Natural killer cell (primary cell): ENCODE data around the gene TAMM41. TPM values are rescaled to one million over a fixed set of nuclear protein-coding genes. Genes with fewer than 3 reads are reported as not detected.

Source experiments
- ATAC-seq, 3 donors: fragments of 150-1000 bp in 2 of 3; fragments of 200-7000 bp in 1 of 3; cut with Tn5 transposase; 1 replicate in 1 of 3; 2 replicates in 2 of 3; pipeline ENCODE4 v1.10.0; 2021; ENCODE audit warnings: mild to moderate bottlenecking in 2 of 3, moderate library complexity in 2 of 3
- DNase-seq, 2 donors: peaks; one replicate each; pipeline versions ENCODE4 v3.0.0 to v3.0.0-alpha.2; 2013 to 2021; ENCODE audit warnings: mixed read lengths in 1 of 2
- H3K27ac ChIP-seq: one replicate; pipeline ENCODE4 v1.5.1; 2013; ENCODE audit warnings: mild to moderate bottlenecking, low read length
- H3K27me3 ChIP-seq: one replicate; pipeline ENCODE4 v1.6.1; 2013; ENCODE audit warnings: low read length; ENCODE audit not compliant: control insufficient read depth, insufficient read depth
- H3K36me3 ChIP-seq: one replicate; pipeline ENCODE4 v1.6.1; 2013; ENCODE audit warnings: low read length; ENCODE audit not compliant: control insufficient read depth, insufficient read depth
- H3K4me1 ChIP-seq: one replicate; pipeline ENCODE4 v1.6.1; 2013; ENCODE audit warnings: low read length; ENCODE audit not compliant: control insufficient read depth, insufficient read depth
- H3K4me3 ChIP-seq: one replicate; pipeline ENCODE4 v1.5.1; 2013; ENCODE audit warnings: low read length
- H3K9me3 ChIP-seq: one replicate; pipeline ENCODE4 v1.6.1; 2013; ENCODE audit warnings: low read length; ENCODE audit not compliant: control insufficient read depth, insufficient read depth
- H3K27ac Mint-ChIP-seq, 2 donors: one replicate each; pipeline ENCODE4 v1.8.0; 2022; ENCODE audit warnings: mild to moderate bottlenecking in 2 of 2, mixed read lengths in 2 of 2, moderate library complexity in 1 of 2
- H3K27me3 Mint-ChIP-seq, 2 donors: one replicate each; pipeline ENCODE4 v1.8.0; 2022; ENCODE audit warnings: low read depth in 2 of 2, mixed read lengths in 2 of 2
- H3K36me3 Mint-ChIP-seq: one replicate; pipeline ENCODE4 v1.8.0; 2022; ENCODE audit warnings: mixed read lengths
- H3K4me1 Mint-ChIP-seq, 2 donors: one replicate each; pipeline ENCODE4 v1.8.0; 2022; ENCODE audit warnings: mixed read lengths in 2 of 2
- H3K4me3 Mint-ChIP-seq: one replicate; pipeline ENCODE4 v1.8.0; 2022; ENCODE audit warnings: mild to moderate bottlenecking, moderate library complexity, mixed read lengths
- H3K9me3 Mint-ChIP-seq, 2 donors: one replicate each; pipeline ENCODE4 v1.8.0; 2022; ENCODE audit warnings: mixed read lengths in 2 of 2
- WGBS: methylation state at CpG from one replicate; pipeline ENCODE4 v1.1.7; 2013; ENCODE audit warnings: missing lambda C conversion rate; ENCODE audit not compliant: insufficient coverage; 5-methylcytosine and 5-hydroxymethylcytosine counted together
- intact Hi-C: fragments of 100-400 bp; cut with micrococcal nuclease; formaldehyde crosslinking; loops from one replicate; pipeline ENCODE4 v1.14.2; 2022
- total RNA-seq, 4 donors: library from RNA; stranded (reverse); fragments of 120-200 nt in 1 of 4; gene quantifications; one replicate each; pipeline versions ENCODE4 v1.2.3 to v1.2.4, GENCODE V29; 2013 to 2022
- TF ChIP-seq, protein P1 (sequence below): fragments of 200-600 bp; IDR thresholded peaks from one replicate; pipeline ENCODE4 v1.8.0; 2022; ENCODE audit warnings: antibody characterized with exemption

Gene TAMM41
- total RNA-seq, 3 donors from 2014 or later (not counting 1 experiment from before 2014, with no cell fraction given): 17.9 to 25.8 (median 23.2) TPM

DNA sequence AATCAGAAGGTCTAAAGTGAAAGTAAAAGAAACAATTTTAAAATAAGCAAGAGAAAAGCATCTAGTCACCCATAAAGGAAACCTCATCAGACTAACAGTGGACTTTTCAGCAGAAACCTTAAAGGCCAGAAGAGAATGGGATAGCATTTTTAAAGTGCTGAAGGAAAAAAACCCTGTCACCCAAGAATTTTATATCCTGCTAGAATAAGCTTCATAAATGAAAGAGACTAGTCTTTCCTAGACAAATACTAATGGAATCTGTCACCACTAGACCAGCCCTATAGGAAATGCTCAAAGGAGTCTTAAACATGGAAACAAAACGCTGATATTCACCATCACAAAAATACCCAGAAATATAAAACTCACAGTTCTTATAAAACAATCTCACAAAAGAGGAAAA is 46.9 kb downstream of the TAMM41 start:
- Histone ChIP-seq H3K27ac (no peak overlapping the region), H3K36me3 (peaks cover 46% of the 10 kb centered on the region), H3K27me3 (no peaks in the 10 kb centered on the region), H3K4me3 (no peak overlapping the region), H3K9me3 (no peaks in the 10 kb centered on the region), H3K4me1 (no peaks in the 10 kb centered on the region)
- Mint-ChIP-seq H3K4me3 (peak overlapping the region; percentile 22), H3K9me3 (peaks cover 0 to 2% of the 10 kb centered on the region in 2 donors), H3K4me1 (peaks cover 14 to 16% of the 10 kb centered on the region in 2 donors), H3K27me3 (no peaks in the 10 kb centered on the region), H3K27ac (peak overlapping the region; percentile 67 to 77), H3K36me3 (peaks cover 35% of the 10 kb centered on the region)
- TF ChIP-seq, protein P1, sequence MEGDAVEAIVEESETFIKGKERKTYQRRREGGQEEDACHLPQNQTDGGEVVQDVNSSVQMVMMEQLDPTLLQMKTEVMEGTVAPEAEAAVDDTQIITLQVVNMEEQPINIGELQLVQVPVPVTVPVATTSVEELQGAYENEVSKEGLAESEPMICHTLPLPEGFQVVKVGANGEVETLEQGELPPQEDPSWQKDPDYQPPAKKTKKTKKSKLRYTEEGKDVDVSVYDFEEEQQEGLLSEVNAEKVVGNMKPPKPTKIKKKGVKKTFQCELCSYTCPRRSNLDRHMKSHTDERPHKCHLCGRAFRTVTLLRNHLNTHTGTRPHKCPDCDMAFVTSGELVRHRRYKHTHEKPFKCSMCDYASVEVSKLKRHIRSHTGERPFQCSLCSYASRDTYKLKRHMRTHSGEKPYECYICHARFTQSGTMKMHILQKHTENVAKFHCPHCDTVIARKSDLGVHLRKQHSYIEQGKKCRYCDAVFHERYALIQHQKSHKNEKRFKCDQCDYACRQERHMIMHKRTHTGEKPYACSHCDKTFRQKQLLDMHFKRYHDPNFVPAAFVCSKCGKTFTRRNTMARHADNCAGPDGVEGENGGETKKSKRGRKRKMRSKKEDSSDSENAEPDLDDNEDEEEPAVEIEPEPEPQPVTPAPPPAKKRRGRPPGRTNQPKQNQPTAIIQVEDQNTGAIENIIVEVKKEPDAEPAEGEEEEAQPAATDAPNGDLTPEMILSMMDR: no peak
- no CpG with 5 or more reads among the region's 1 CpG for WGBS
- ATAC-seq (peak in 1 of 3 donors; percentile 46), DNase-seq (no peak)
- intact Hi-C loops: loop anchor here (10.0 kb wide), 1 partner anchor 145 kb away; no protein-coding TSS in a partner anchor

DNA sequence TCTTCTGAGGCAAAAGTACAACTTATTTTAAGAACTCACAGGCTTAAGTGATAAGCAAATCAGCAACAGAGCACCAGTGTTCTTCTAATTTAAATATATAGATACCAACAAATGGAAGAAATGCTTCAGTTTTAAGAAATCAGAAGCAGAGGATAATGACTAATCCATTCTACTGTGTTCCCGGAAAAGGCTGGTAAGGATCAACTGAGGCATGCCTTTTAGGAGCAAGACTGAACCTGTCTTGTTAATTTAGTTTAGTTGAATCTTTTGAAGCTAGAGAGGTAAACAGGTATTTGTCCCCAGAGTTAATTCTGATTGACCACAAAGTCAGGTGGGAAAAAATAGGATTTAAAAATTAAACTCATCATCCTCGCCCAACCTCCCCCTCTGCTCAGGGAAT is 51.8 kb downstream of the TAMM41 start:
- no peak overlapping the region for H3K4me3 Mint-ChIP-seq
- H3K4me1 Mint-ChIP-seq: peaks cover 7 to 14% of the 10 kb centered on the region in 2 donors
- TF ChIP-seq, protein P1: no peak
- H3K9me3 Mint-ChIP-seq: peaks cover 0 to 1% of the 10 kb centered on the region in 2 donors
- intact Hi-C loops: no loop called here
- H3K4me3 ChIP-seq: no peak overlapping the region
- H3K27me3 ChIP-seq: no peaks in the 10 kb centered on the region
- peaks cover 25% of the 10 kb centered on the region for H3K36me3 Mint-ChIP-seq
- no peak overlapping the region for H3K27ac ChIP-seq
- 100% methylated on average over 2 of the region's 2 CpGs for WGBS
- no peaks in the 10 kb centered on the region for H3K27me3 Mint-ChIP-seq
- no peak for ATAC-seq
- no peaks in the 10 kb centered on the region for H3K9me3 ChIP-seq
- H3K4me1 ChIP-seq: no peaks in the 10 kb centered on the region
- H3K27ac Mint-ChIP-seq: no peak overlapping the region
- DNase-seq: no peak
- H3K36me3 ChIP-seq: peaks cover 63% of the 10 kb centered on the region

DNA sequence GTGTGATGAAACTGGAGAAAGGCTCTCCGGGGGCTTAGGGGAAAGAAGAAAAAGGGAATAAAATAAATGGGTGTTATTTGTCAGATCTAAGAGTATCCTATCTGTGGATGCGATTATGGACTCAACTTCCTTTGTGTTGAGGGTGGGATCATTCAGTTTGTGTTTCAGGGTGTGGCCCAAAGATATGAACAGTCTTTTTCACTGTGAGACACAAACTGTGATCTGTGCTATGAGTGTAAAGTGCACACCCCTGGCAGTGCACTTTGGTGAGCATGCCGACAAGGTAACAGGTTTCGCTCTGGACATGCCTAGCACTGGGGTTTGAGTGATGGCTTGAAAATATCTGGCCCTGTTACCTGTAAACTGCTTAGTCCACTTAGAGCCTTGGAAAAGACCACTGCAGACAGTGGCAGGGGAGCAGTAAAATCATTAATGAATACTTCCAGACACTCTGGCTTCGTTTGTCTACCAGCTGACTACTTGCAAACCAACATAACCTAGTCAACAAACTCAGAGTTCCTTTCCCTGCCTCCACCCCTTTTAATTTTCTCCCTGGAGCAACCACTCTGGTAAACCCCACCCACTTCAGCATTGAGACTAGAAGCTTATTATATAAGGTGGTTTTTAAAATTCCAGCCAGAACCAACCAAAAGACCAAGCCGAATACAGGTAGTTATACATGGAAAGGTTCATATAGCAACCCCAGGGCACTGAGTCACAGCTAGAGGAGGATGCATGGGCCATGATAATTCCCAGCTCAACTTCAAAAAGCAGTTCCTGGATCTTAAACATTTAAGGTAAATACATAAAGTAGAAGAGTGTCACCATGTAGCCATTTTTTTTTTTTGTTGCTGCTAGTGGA is 55.1 kb downstream of the TAMM41 start:
- peaks cover 69% of the 10 kb centered on the region for H3K36me3 ChIP-seq
- H3K4me1 ChIP-seq: no peaks in the 10 kb centered on the region
- Mint-ChIP-seq H3K36me3 (peaks cover 15% of the 10 kb centered on the region), H3K27ac (peak overlapping the region in 1 of 2 donors; percentile 27), H3K9me3 (no peaks in the 10 kb centered on the region), H3K4me1 (peaks cover 0 to 6% of the 10 kb centered on the region in 2 donors), H3K4me3 (no peak overlapping the region), H3K27me3 (no peaks in the 10 kb centered on the region)
- intact Hi-C loops: no loop called here
- no peaks in the 10 kb centered on the region for H3K9me3 ChIP-seq
- 96% methylated on average over 6 of the region's 6 CpGs for WGBS
- no peak overlapping the region for H3K4me3 ChIP-seq
- no peak overlapping the region for H3K27ac ChIP-seq
- DNase-seq: no peak
- H3K27me3 ChIP-seq: no peaks in the 10 kb centered on the region
- TF ChIP-seq, protein P1: no peak
- no peak for ATAC-seq
